ENCODE data around the gene TCN2.

TCN2 gene

DNA sequence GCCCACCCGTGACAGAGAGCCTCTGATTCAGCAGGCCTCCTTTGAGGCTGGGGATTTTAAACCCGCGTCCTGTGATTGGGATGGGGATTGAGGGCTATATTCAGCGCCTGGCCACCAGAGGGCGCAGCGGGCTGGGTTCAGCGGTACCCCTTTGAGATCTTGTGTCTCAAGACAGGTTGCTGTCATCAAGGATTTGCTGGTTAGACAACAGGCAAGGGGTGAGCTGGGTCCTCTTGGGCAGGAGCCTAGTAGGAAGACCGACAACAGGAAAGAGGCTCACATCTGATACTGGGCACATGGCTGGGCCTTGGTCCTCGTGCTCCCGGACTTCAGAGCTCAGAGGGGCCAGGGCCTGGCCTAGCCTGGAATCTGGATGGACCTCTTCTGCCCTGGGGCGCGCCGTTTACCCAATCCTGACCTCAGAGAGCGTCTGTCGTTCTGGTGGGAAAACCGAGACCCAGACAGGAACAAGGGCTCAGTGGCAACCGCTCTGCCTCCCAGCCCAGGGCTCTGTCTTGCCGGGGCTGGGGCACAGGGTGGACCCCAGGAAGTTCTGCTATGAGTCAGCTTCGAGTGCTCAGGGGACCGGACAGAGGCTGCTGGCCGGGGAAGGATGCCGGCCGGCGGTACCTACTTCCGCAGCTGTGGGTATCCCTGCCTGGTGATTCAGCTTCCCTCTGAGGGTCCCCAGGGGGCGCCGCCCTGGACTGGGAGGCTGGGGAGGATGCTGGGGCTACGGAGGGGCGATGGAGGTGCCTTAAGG is 27.7 kb downstream of the TCN2 start (continued):
- TF ChIP-seq ZNF664 (tag by site-specific recombination; IDR thresholded peaks at IDR 0.05) (no peak), ZNF48 (tag by site-specific recombination; IDR thresholded peaks at IDR 0.05) (no peak), ZNF548 (tag by site-specific recombination; IDR thresholded peaks at IDR 0.05) (no peak), HOXA7 (CRISPR knock-in tag; IDR thresholded peaks at IDR 0.05; ENCODE audit: borderline replicate concordance) (no peak), ZNF19 (tag by site-specific recombination; IDR thresholded peaks at IDR 0.05; ENCODE audit: low read depth) (no peak), ZNF311 (tag by site-specific recombination; IDR thresholded peaks at IDR 0.05; ENCODE audit: borderline replicate concordance) (no peak), ZBTB20 (tag by site-specific recombination; IDR thresholded peaks at IDR 0.05) (peak; percentile 97), ZNF76 (tag by site-specific recombination; IDR thresholded peaks at IDR 0.05; ENCODE audit: borderline replicate concordance, low read depth) (0 out of 2 replicates have a peak, but pooled peaks have one; percentile 10), ZNF112 (tag by site-specific recombination; IDR thresholded peaks at IDR 0.05) (no peak), KLF1 (tag by site-specific recombination; IDR thresholded peaks at IDR 0.05) (no peak), ZNF791 (tag by site-specific recombination; IDR thresholded peaks at IDR 0.05) (no peak), ZNF174 (tag by site-specific recombination; IDR thresholded peaks at IDR 0.05) (no peak), SCRT1 (tag by site-specific recombination; IDR thresholded peaks at IDR 0.05; ENCODE audit: borderline replicate concordance) (no peak; the same call in 1 of the 2 replicates), SP7 (tag by site-specific recombination; IDR thresholded peaks at IDR 0.05) (peak; percentile 40), ZNF707 (tag by site-specific recombination; IDR thresholded peaks at IDR 0.05) (no peak), ZNF335 (tag by site-specific recombination; conservative IDR thresholded peaks at IDR 0.05) (peak; percentile 68), WT1 (tag by site-specific recombination; IDR thresholded peaks at IDR 0.05) (no peak), ZNF184 (tag by site-specific recombination; IDR thresholded peaks at IDR 0.05) (peak; percentile 31; the same call in 1 of the 2 replicates), ZNF701 (tag by site-specific recombination; IDR thresholded peaks at IDR 0.05) (no peak), ZNF623 (tag by site-specific recombination; IDR thresholded peaks at IDR 0.05) (no peak), KLF16 (tag by site-specific recombination; IDR thresholded peaks at IDR 0.05) (no peak), ELK4 (IDR thresholded peaks at IDR 0.05; ENCODE audit: borderline replicate concordance, low read depth, low read length) (no peak), KLF8 (tag by site-specific recombination; IDR thresholded peaks at IDR 0.05) (peak; percentile 51; the same call in 1 of the 2 replicates), RBAK (tag by site-specific recombination; IDR thresholded peaks at IDR 0.05) (no peak), ZEB2 (tag by site-specific recombination; IDR thresholded peaks at IDR 0.05) (peak; percentile 79), ZFP41 (tag by site-specific recombination; IDR thresholded peaks at IDR 0.05; ENCODE audit: borderline replicate concordance) (no peak), FEZF1 (tag by site-specific recombination; IDR thresholded peaks at IDR 0.05) (no peak), ZNF610 (tag by site-specific recombination; IDR thresholded peaks at IDR 0.05; ENCODE audit: borderline replicate concordance) (no peak), ZNF624 (tag by site-specific recombination; IDR thresholded peaks at IDR 0.05) (no peak), ZNF670 (tag by site-specific recombination; IDR thresholded peaks at IDR 0.05; ENCODE audit: low read depth) (no peak), ZNF792 (tag by site-specific recombination; IDR thresholded peaks at IDR 0.05) (no peak), ZNF830 (tag by site-specific recombination; IDR thresholded peaks at IDR 0.05; ENCODE audit: low read depth) (no peak), ZNF530 (tag by site-specific recombination; IDR thresholded peaks at IDR 0.05; ENCODE audit: low read depth) (no peak), ZNF510 (tag by site-specific recombination; IDR thresholded peaks at IDR 0.05; ENCODE audit: insufficient replicate concordance) (no peak)
- TF ChIP-seq, protein P1, sequence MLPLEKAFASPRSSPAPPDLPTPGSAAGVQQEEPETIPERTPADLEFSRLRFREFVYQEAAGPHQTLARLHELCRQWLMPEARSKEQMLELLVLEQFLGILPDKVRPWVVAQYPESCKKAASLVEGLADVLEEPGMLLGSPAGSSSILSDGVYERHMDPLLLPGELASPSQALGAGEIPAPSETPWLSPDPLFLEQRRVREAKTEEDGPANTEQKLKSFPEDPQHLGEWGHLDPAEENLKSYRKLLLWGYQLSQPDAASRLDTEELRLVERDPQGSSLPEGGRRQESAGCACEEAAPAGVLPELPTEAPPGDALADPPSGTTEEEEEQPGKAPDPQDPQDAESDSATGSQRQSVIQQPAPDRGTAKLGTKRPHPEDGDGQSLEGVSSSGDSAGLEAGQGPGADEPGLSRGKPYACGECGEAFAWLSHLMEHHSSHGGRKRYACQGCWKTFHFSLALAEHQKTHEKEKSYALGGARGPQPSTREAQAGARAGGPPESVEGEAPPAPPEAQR (tag by site-specific recombination; IDR thresholded peaks at IDR 0.05): no peak
- TF ChIP-seq, protein P2, sequence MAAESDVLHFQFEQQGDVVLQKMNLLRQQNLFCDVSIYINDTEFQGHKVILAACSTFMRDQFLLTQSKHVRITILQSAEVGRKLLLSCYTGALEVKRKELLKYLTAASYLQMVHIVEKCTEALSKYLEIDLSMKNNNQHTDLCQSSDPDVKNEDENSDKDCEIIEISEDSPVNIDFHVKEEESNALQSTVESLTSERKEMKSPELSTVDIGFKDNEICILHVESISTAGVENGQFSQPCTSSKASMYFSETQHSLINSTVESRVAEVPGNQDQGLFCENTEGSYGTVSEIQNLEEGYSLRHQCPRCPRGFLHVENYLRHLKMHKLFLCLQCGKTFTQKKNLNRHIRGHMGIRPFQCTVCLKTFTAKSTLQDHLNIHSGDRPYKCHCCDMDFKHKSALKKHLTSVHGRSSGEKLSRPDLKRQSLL (tag by site-specific recombination; IDR thresholded peaks at IDR 0.05): no peak
